Stomach (tissue), 9 donors: ENCODE data around the gene SRSF6. TPM values are rescaled to one million over a fixed set of nuclear protein-coding genes. Genes with fewer than 3 reads are reported as not detected.

ENCODE experiments used
- DNase-seq, 2 donors: peaks; one replicate each; pipeline versions ENCODE4 v3.0.0 to v3.0.0-alpha.2; 2013 to 2019
- H3K27ac ChIP-seq, 5 donors: fragments of 200-600 bp in 4 of 5; sonication (generic) in 4 of 5; one replicate each; pipeline ENCODE4 v1.5.1; 2013 to 2019; ENCODE audit warnings: mild to moderate bottlenecking in 1 of 5, moderate library complexity in 1 of 5
- H3K27me3 ChIP-seq, 3 donors: fragments of 200-600 bp; sonication (generic); one replicate each; pipeline ENCODE4 v1.5.1; 2017 to 2019; ENCODE audit warnings: mixed run types in 1 of 3
- H3K36me3 ChIP-seq, 4 donors: fragments of 200-600 bp; sonication (generic); 1 replicate in 3 of 4; 2 replicates in 1 of 4; pipeline ENCODE4 v1.5.1; 2016 to 2019
- H3K4me1 ChIP-seq, 4 donors: fragments of 200-600 bp; sonication (generic); one replicate each; pipeline ENCODE4 v1.5.1; 2016 to 2019
- H3K4me3 ChIP-seq, 4 donors: fragments of 200-600 bp; sonication (generic) in 3 of 4; one replicate each; pipeline ENCODE4 v1.5.1; 2016 to 2019; ENCODE audit warnings: mild to moderate bottlenecking in 1 of 4
- H3K9me3 ChIP-seq, 4 donors: fragments of 200-600 bp; sonication (generic); one replicate each; pipeline ENCODE4 v1.5.1; 2016 to 2019
- CTCF ChIP-seq, 7 experiments: fragments of 450-650 bp in 4 of 7; fragments of 200-600 bp in 3 of 7; sonication (generic) in 3 of 7; IDR thresholded peaks; one replicate each; pipeline ENCODE4 v1.5.1; 2016 to 2019; ENCODE audit warnings: antibody characterized with exemption in 7 of 7, control low read depth in 2 of 7, mild to moderate bottlenecking in 1 of 7
- EP300 ChIP-seq: sonication (generic); formaldehyde crosslinking; IDR thresholded peaks from one replicate; pipeline ENCODE4 v1.6.1; 2017; ENCODE audit warnings: antibody characterized with exemption
- POLR2A ChIP-seq, 4 donors: fragments of 450-650 bp; IDR thresholded peaks; one replicate each; pipeline ENCODE4 v1.6.1; 2016; ENCODE audit warnings: antibody characterized with exemption in 4 of 4, control low read depth in 2 of 4, mild to moderate bottlenecking in 1 of 4, moderate library complexity in 1 of 4
- POLR2AphosphoS5 ChIP-seq, 3 donors: sonication (generic); formaldehyde crosslinking; IDR thresholded peaks; one replicate each; pipeline ENCODE4 v1.6.1; 2016; ENCODE audit warnings: antibody characterized with exemption in 3 of 3
- WGBS, 5 donors: extraction: QIAGEN DNeasy Blood & Tissue Kit in 3 of 5; methylation state at CpG; one replicate each; pipeline versions ENCODE4 v1.1.5 to v1.1.7; 2013 to 2018; 5-methylcytosine and 5-hydroxymethylcytosine counted together
- intact Hi-C: fragments of 100-400 bp; cut with DNase I; formaldehyde crosslinking; loops from one replicate; pipeline ENCODE4 v1.15.1; 2023; ENCODE audit warnings: low total_unique reads
- polyA plus RNA-seq, 3 donors: library from polyadenylated mRNA; stranded (reverse); fragments of 200-250 nt; gene quantifications; one replicate each; pipeline ENCODE4 v1.2.3, GENCODE V29; 2013
- total RNA-seq, 5 donors: library from RNA; depleted of rRNA; stranded (reverse); fragments of >200 nt; gene quantifications; one replicate each; pipeline versions ENCODE4 v1.1.0 to v1.2.3, GENCODE V29; 2014 to 2016
- donor health status: healthy with polysubstance abuse.
- donor health status: Bipolar disorder and iron deficiency.
- donor health status: healthy.

Gene SRSF6
- total and polyA plus RNA-seq, 8 donors, result 22.8 to 109 (median 65.8) TPM

GRCh38 chr20:43467589-43467988 lies 9.9 kb downstream of the SRSF6 start:
- WGBS, 5 donors, result 97 to 100% (median 98%) methylated on average over 1 of the region's 1 CpG
- Histone ChIP-seq H3K9me3 (no peaks in the 10 kb centered on the region), H3K27ac (no peak overlapping the region), H3K4me1 (peaks cover 8 to 37% (median 22%) of the 10 kb centered on the region in 4 donors), H3K4me3 (no peak overlapping the region), H3K27me3 (no peaks in the 10 kb centered on the region), H3K36me3 (peaks cover 47 to 91% (median 88%) of the 10 kb centered on the region in 4 donors)
- TF ChIP-seq POLR2AphosphoS5 (IDR thresholded peaks at IDR 0.05), result no peak
- no peak for TF ChIP-seq POLR2A (IDR thresholded peaks at IDR 0.05)
- TF ChIP-seq CTCF (IDR thresholded peaks at IDR 0.05), result no peak
- TF ChIP-seq EP300, result no peak
- no peak for DNase-seq
- intact Hi-C loops, result no loop called here

GRCh38 chr20:43472671-43473380 lies 15.1 kb downstream of the SRSF6 start:
- Histone ChIP-seq H3K27me3 (no peaks in the 10 kb centered on the region), H3K4me3 (no peak overlapping the region), H3K4me1 (no peaks in the 10 kb centered on the region), H3K36me3 (peaks cover 11 to 39% (median 38%) of the 10 kb centered on the region in 4 donors), H3K9me3 (no peaks in the 10 kb centered on the region), H3K27ac (no peak overlapping the region)
- intact Hi-C loops, result no loop called here
- 74 to 83% (median 76%) methylated on average over 11 of the region's 11 CpGs for WGBS, 5 donors
- no peak for DNase-seq
- TF ChIP-seq POLR2A (IDR thresholded peaks at IDR 0.05) (no peak), POLR2AphosphoS5 (IDR thresholded peaks at IDR 0.05) (no peak), CTCF (IDR thresholded peaks at IDR 0.05) (no peak), EP300 (no peak)

GRCh38 chr20:43473381-43473704 lies 15.6 kb downstream of the SRSF6 start:
- 93 to 98% (median 98%) methylated on average over 4 of the region's 4 CpGs for WGBS, 5 donors
- DNase-seq, result no peak
- H3K9me3 ChIP-seq, result no peaks in the 10 kb centered on the region
- intact Hi-C loops, result no loop called here
- no peaks in the 10 kb centered on the region for H3K4me1 ChIP-seq
- H3K27me3 ChIP-seq, result no peaks in the 10 kb centered on the region
- no peak overlapping the region for H3K27ac ChIP-seq
- no peak for TF ChIP-seq POLR2A (IDR thresholded peaks at IDR 0.05)
- no peak for TF ChIP-seq CTCF (IDR thresholded peaks at IDR 0.05)
- TF ChIP-seq EP300, result no peak
- no peak for TF ChIP-seq POLR2AphosphoS5 (IDR thresholded peaks at IDR 0.05)
- H3K4me3 ChIP-seq, result no peak overlapping the region
- H3K36me3 ChIP-seq, result peaks cover 11 to 34% (median 33%) of the 10 kb centered on the region in 4 donors

- Histone ChIP-seq H3K9me3 (no peaks in the 10 kb centered on the region), H3K27ac (no peak overlapping the region), H3K4me3 (no peak overlapping the region), H3K4me1 (no peaks in the 10 kb centered on the region), H3K27me3 (no peaks in the 10 kb centered on the region), H3K36me3 (peaks cover 0 to 4% (median 0%) of the 10 kb centered on the region in 4 donors)
- intact Hi-C loops, result no loop called here
- DNase-seq, result no peak
- 45 to 62% (median 55%) methylated on average over 3 of the region's 3 CpGs for WGBS, 5 donors
- TF ChIP-seq CTCF (IDR thresholded peaks at IDR 0.05) (no peak), EP300 (no peak), POLR2AphosphoS5 (IDR thresholded peaks at IDR 0.05) (no peak)
These were observed 19.5 kb downstream of the SRSF6 start for GRCh38 chr20:43477193-43477592.
